Measurements from ENCODE around the gene TAX1BP3. TPM values are rescaled to one million over a fixed set of nuclear protein-coding genes. Genes with fewer than 3 reads are reported as not detected.

Gene TAX1BP3
- total RNA-seq, 2 donors from 2014 or later = 69.6 to 86.8 TPM

GRCh38 chr17:3678821-3679530 lies 10.6 kb upstream of the TAX1BP3 start:
- DNase-seq = no peak
- H3K27ac ChIP-seq (ENCODE audit: low read depth, low read length) = no peak overlapping the region
- TF ChIP-seq CTCF (conservative IDR thresholded peaks at IDR 0.05) = no peak
- no peak overlapping the region for H3K4me3 ChIP-seq (ENCODE audit: low read length)
- H3K4me1 ChIP-seq (ENCODE audit: control insufficient read depth, insufficient read depth, low read length) = peaks cover 10% of the 10 kb centered on the region
- Mint-ChIP-seq H3K4me3 (no peak overlapping the region), H3K36me3 (ENCODE audit: low read depth) (no peaks in the 10 kb centered on the region), H3K27ac (no peak overlapping the region), H3K4me1 (peaks cover 22% of the 10 kb centered on the region), H3K9me3 (no peaks in the 10 kb centered on the region), H3K27me3 (ENCODE audit: insufficient read depth) (peaks cover 13% of the 10 kb centered on the region)
- no peaks in the 10 kb centered on the region for H3K9me3 ChIP-seq (ENCODE audit: control insufficient read depth, low read length)
- H3K27me3 ChIP-seq (ENCODE audit: control insufficient read depth, insufficient read depth, low read length, poor library complexity, severe bottlenecking) = no peaks in the 10 kb centered on the region
- no peaks in the 10 kb centered on the region for H3K36me3 ChIP-seq (ENCODE audit: control insufficient read depth, insufficient read depth, low read length)
- WGBS, 2 experiments (ENCODE audit: insufficient coverage in 1 of 2, insufficient read length in 1 of 2) = 92 to 94% methylated on average over 24 to 27 of the region's 27 CpGs
- H3K9ac ChIP-seq (ENCODE audit: extremely low read depth, low read length, poor library complexity, severe bottlenecking) = no peak overlapping the region

GRCh38 chr17:3678095-3678820 lies 9.9 kb upstream of the TAX1BP3 start:
- Histone ChIP-seq H3K9me3 (ENCODE audit: control insufficient read depth, low read length) (no peaks in the 10 kb centered on the region), H3K27ac (ENCODE audit: low read depth, low read length) (no peak overlapping the region), H3K36me3 (ENCODE audit: control insufficient read depth, insufficient read depth, low read length) (no peaks in the 10 kb centered on the region), H3K4me1 (ENCODE audit: control insufficient read depth, insufficient read depth, low read length) (peaks cover 10% of the 10 kb centered on the region), H3K9ac (ENCODE audit: extremely low read depth, low read length, poor library complexity, severe bottlenecking) (no peak overlapping the region), H3K4me3 (ENCODE audit: low read length) (no peak overlapping the region), H3K27me3 (ENCODE audit: control insufficient read depth, insufficient read depth, low read length, poor library complexity, severe bottlenecking) (no peaks in the 10 kb centered on the region)
- DNase-seq = peak; percentile 95
- H3K36me3 Mint-ChIP-seq (ENCODE audit: low read depth) = no peaks in the 10 kb centered on the region
- 60 to 77% methylated on average over 9 to 16 of the region's 16 CpGs for WGBS, 2 experiments (ENCODE audit: insufficient coverage in 1 of 2, insufficient read length in 1 of 2)
- H3K27me3 Mint-ChIP-seq (ENCODE audit: insufficient read depth) = peaks cover 13% of the 10 kb centered on the region
- H3K4me3 Mint-ChIP-seq = no peak overlapping the region
- no peak overlapping the region for H3K27ac Mint-ChIP-seq
- peak; percentile 65 for TF ChIP-seq CTCF (conservative IDR thresholded peaks at IDR 0.05)
- peaks cover 22% of the 10 kb centered on the region for H3K4me1 Mint-ChIP-seq
- H3K9me3 Mint-ChIP-seq = no peaks in the 10 kb centered on the region

- Mint-ChIP-seq H3K27me3 (ENCODE audit: insufficient read depth) (no peaks in the 10 kb centered on the region), H3K36me3 (ENCODE audit: low read depth) (no peaks in the 10 kb centered on the region)
Measured at GRCh38 chr17:3675886-3676285, 7.5 kb upstream of the TAX1BP3 start.

More at GRCh38 chr17:3675886-3676285, 7.5 kb upstream of the TAX1BP3 start:
- Histone ChIP-seq H3K9ac (ENCODE audit: extremely low read depth, low read length, poor library complexity, severe bottlenecking) (no peak overlapping the region), H3K9me3 (ENCODE audit: control insufficient read depth, low read length) (no peaks in the 10 kb centered on the region), H3K36me3 (ENCODE audit: control insufficient read depth, insufficient read depth, low read length) (peaks cover 6% of the 10 kb centered on the region), H3K4me1 (ENCODE audit: control insufficient read depth, insufficient read depth, low read length) (peaks cover 10% of the 10 kb centered on the region), H3K27me3 (ENCODE audit: control insufficient read depth, insufficient read depth, low read length, poor library complexity, severe bottlenecking) (no peaks in the 10 kb centered on the region), H3K4me3 (ENCODE audit: low read length) (no peak overlapping the region), H3K27ac (ENCODE audit: low read depth, low read length) (no peak overlapping the region)
- 91 to 92% methylated on average over 9 to 11 of the region's 11 CpGs for WGBS, 2 experiments (ENCODE audit: insufficient coverage in 1 of 2, insufficient read length in 1 of 2)
- Mint-ChIP-seq H3K27ac (no peak overlapping the region), H3K4me3 (no peak overlapping the region), H3K4me1 (peaks cover 22% of the 10 kb centered on the region), H3K9me3 (no peaks in the 10 kb centered on the region)
- DNase-seq = no peak
- no peak for TF ChIP-seq CTCF (conservative IDR thresholded peaks at IDR 0.05)
